ENCODE results near the gene PARN. TPM values are rescaled to one million over a fixed set of nuclear protein-coding genes. Genes with fewer than 3 reads are reported as not detected.

The PARN gene
- total and polyA plus RNA-seq, 2 of the 8 experiments (the other 6 are each of a cell fraction or from before 2014, with no cell fraction given): 24.5 to 44.6 TPM

DNA sequence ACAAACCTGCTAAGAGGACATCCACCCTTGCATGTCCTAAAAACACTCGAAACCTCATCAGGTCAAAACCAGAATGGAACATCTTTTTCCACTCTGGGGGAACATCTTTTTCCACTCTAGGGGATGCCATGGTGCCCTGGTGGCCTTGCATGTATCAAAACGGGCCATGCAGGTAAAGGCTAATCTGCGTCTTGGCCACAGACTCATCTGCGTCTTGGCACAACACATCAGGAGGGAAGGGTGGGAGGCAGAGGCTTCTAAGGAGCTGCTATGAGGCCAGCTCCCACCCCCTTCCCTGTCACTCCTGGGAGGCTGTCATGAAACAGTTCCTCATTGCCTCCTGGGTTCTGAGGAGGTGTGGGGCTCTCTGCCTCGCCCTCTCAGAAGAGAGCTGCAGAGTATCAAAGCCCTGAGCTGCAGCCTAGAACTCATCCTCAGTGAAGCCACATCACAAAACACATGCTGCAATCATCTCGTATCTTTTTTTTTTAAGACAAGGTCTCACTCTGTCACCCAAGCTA, 27.6 kb downstream of the PARN start (continued):
- TF ChIP-seq GTF2F1 (IDR thresholded peaks at IDR 0.05; ENCODE audit: borderline replicate concordance, low read depth, low read length): no peak
